A172 (cell line): ENCODE data around the gene UBLCP1. TPM values are rescaled to one million over a fixed set of nuclear protein-coding genes. Genes with fewer than 3 reads are reported as not detected.

Experiments used
- DNase-seq: peaks from one replicate; pipeline ENCODE4 v3.0.0-alpha.2; 2015; ENCODE audit warnings: low spot score
- total RNA-seq: library from RNA; depleted of rRNA; stranded (reverse); fragments of >200 nt; shearing (Covaris generic); gene quantifications from 2 replicates; pipeline ENCODE4 v1.2.3, GENCODE V29; 2014; rRNA removed

UBLCP1 gene
- total RNA-seq, 1 experiment from 2014 or later: 59.8 TPM

GRCh38 chr5:159310511-159310910 lies 47.4 kb downstream of the UBLCP1 start:
- DNase-seq: no peak

- DNase-seq: no peak
These were observed 48.0 kb downstream of the UBLCP1 start for GRCh38 chr5:159311063-159311462.

GRCh38 chr5:159313197-159313596 lies 50.1 kb downstream of the UBLCP1 start:
- DNase-seq: no peak

GRCh38 chr5:159316519-159317383 lies 53.7 kb downstream of the UBLCP1 start:
- peak; percentile 34 for DNase-seq

GRCh38 chr5:159317849-159318248 lies 54.8 kb downstream of the UBLCP1 start:
- DNase-seq: no peak

GRCh38 chr5:159318448-159318847 lies 55.4 kb downstream of the UBLCP1 start:
- no peak for DNase-seq

GRCh38 chr5:159319363-159319762 lies 56.3 kb downstream of the UBLCP1 start:
- DNase-seq: no peak

- DNase-seq: no peak
These were observed 56.7 kb downstream of the UBLCP1 start for GRCh38 chr5:159319832-159320231.

GRCh38 chr5:159322180-159322579 lies 59.1 kb downstream of the UBLCP1 start:
- DNase-seq: no peak

- peak; percentile 76 for DNase-seq
These were observed 61.1 kb downstream of the UBLCP1 start for GRCh38 chr5:159324102-159324755.

- peak; percentile 56 for DNase-seq
These were observed 61.9 kb downstream of the UBLCP1 start for GRCh38 chr5:159324986-159325385.

- peak; percentile 66 for DNase-seq
These were observed 67.2 kb downstream of the UBLCP1 start, which contains the start of gene IL12B for GRCh38 chr5:159330131-159330800. TSS of gene IL12B (minus strand) at chr5:159330487. CDS start at chr5:159326782, 3,705 bp downstream.

- DNase-seq: peak; percentile 54
These were observed 68.2 kb downstream of the UBLCP1 start for GRCh38 chr5:159331093-159331973.

GRCh38 chr5:159332800-159333544 lies 69.9 kb downstream of the UBLCP1 start:
- DNase-seq: no peak

GRCh38 chr5:159333545-159333925 lies 70.4 kb downstream of the UBLCP1 start:
- DNase-seq: no peak

Other genes starting within 250 kb of the UBLCP1 start
- 1.6 and 2.1 TPM in 2 replicates for gene EBF1, start 163.4 kb upstream of the UBLCP1 start, total RNA-seq
- gene RNF145, start 53.7 kb upstream of the UBLCP1 start, total RNA-seq: 117 and 122 TPM in 2 replicates
- gene IL12B, start 67.2 kb downstream of the UBLCP1 start, total RNA-seq: not detected in 2 replicates